ENCODE results near the gene STXBP6. TPM values are rescaled to one million over a fixed set of nuclear protein-coding genes. Genes with fewer than 3 reads are reported as not detected.
A peak's percentile ranks its signal among the peaks of the same experiment; 100 is the strongest.

The STXBP6 gene
- total RNA-seq, 1 experiment from 2014 or later, result 5.3 TPM

DNA sequence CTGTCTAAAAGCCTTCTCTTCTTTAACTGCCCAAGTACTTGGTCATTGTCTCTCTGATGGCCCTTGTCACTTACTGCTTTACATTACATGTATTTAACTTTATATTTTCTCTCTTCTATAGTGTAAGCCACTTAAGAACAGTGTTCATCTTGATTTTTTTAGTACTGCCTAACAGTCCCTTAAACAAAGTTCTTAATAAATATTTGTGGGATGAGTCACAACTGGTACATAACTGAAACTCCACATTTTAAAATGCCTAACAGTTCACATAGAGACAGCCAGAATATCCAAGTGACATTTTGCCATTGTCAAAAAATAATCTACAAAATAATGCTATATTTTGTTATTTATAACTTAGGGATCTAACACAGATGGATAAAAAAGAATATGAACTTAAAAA lies 146.6 kb downstream of the STXBP6 start:
- TF ChIP-seq CTCF (conservative IDR thresholded peaks at IDR 0.05; ENCODE audit: low read depth, low read length), result no peak
- no peak for TF ChIP-seq EZH2 (IDR thresholded peaks at IDR 0.05; ENCODE audit: borderline replicate concordance, low read depth, low read length, poor library complexity, severe bottlenecking)
- intact Hi-C loops (cut with micrococcal nuclease; ENCODE audit: unreplicated experiment), result no loop called here
- no peaks in the 10 kb centered on the region for H3K27me3 ChIP-seq (replicated peaks; ENCODE audit: insufficient read depth, low read depth, low read length, poor library complexity)

GRCh38 chr14:24900269-24901100 lies 149.5 kb downstream of the STXBP6 start:
- H3K4me1 ChIP-seq (ENCODE audit: insufficient read depth, low read length, poor library complexity, severe bottlenecking), result no peaks in the 10 kb centered on the region
- no TSS peak for BruUV-seq (replicated peaks)
- no peaks in the 10 kb centered on the region for H3K36me3 ChIP-seq (ENCODE audit: insufficient read depth, low read length, poor library complexity, severe bottlenecking)
- H3K9me3 ChIP-seq (ENCODE audit: low read depth, low read length, poor library complexity, severe bottlenecking), result no peaks in the 10 kb centered on the region
- no peak for DNase-seq (ENCODE audit: low spot score)
- no peak overlapping the region for H3K4me3 ChIP-seq (ENCODE audit: low read depth, low read length, poor library complexity, severe bottlenecking)
- POLR2A ChIA-PET (ENCODE audit: low non-redundant PET), result no interaction called here
- H3K27ac ChIP-seq (ENCODE audit: low read depth, low read length, poor library complexity, severe bottlenecking), result no peak overlapping the region
- CTCF ChIA-PET, result no interaction called here
- TF ChIP-seq CTCF (conservative IDR thresholded peaks at IDR 0.05; ENCODE audit: low read depth, low read length) (no peak), EZH2 (IDR thresholded peaks at IDR 0.05; ENCODE audit: borderline replicate concordance, low read depth, low read length, poor library complexity, severe bottlenecking) (no peak)
- no peaks in the 10 kb centered on the region for H3K27me3 ChIP-seq (replicated peaks; ENCODE audit: insufficient read depth, low read depth, low read length, poor library complexity)
- intact Hi-C loops (cut with micrococcal nuclease; ENCODE audit: unreplicated experiment), result no loop called here

More for the DNA sequence above, 146.6 kb downstream of the STXBP6 start:
- BruUV-seq (replicated peaks), result no TSS peak
- CTCF ChIA-PET, result no interaction called here
- H3K4me1 ChIP-seq (ENCODE audit: insufficient read depth, low read length, poor library complexity, severe bottlenecking), result no peaks in the 10 kb centered on the region
- POLR2A ChIA-PET (ENCODE audit: low non-redundant PET), result no interaction called here
- no peaks in the 10 kb centered on the region for H3K9me3 ChIP-seq (ENCODE audit: low read depth, low read length, poor library complexity, severe bottlenecking)
- DNase-seq (ENCODE audit: low spot score), result peak; percentile 12
- H3K27ac ChIP-seq (ENCODE audit: low read depth, low read length, poor library complexity, severe bottlenecking), result no peak overlapping the region
- H3K4me3 ChIP-seq (ENCODE audit: low read depth, low read length, poor library complexity, severe bottlenecking), result no peak overlapping the region
- H3K36me3 ChIP-seq (ENCODE audit: insufficient read depth, low read length, poor library complexity, severe bottlenecking), result no peaks in the 10 kb centered on the region

DNA sequence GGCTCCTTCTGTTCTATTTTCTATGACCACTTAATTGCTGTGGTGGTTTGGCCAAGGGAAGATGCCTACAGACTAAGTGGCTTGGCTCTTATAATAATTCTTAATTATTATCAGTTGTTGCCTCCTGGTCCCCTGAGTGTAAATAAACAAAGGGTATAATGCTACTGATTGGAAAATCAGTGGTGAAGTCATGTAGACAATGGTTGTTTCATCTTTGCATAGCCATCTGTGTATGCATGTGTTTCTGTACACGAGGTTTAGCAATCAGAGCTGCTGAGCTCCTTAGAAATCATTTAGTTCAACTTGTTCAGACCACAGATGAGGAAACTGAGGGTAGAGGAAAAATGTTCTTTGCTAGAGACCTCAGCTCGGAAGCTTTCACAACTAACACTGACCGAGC lies 152.2 kb downstream of the STXBP6 start:
- Histone ChIP-seq H3K27me3 (replicated peaks; ENCODE audit: insufficient read depth, low read depth, low read length, poor library complexity) (no peaks in the 10 kb centered on the region), H3K4me3 (ENCODE audit: low read depth, low read length, poor library complexity, severe bottlenecking) (no peak overlapping the region), H3K9me3 (ENCODE audit: low read depth, low read length, poor library complexity, severe bottlenecking) (no peaks in the 10 kb centered on the region), H3K4me1 (ENCODE audit: insufficient read depth, low read length, poor library complexity, severe bottlenecking) (no peaks in the 10 kb centered on the region), H3K27ac (ENCODE audit: low read depth, low read length, poor library complexity, severe bottlenecking) (no peak overlapping the region), H3K36me3 (ENCODE audit: insufficient read depth, low read length, poor library complexity, severe bottlenecking) (no peaks in the 10 kb centered on the region)
- intact Hi-C loops (cut with micrococcal nuclease; ENCODE audit: unreplicated experiment), result no loop called here
- DNase-seq (ENCODE audit: low spot score), result no peak
- ChIA-PET POLR2A (ENCODE audit: low non-redundant PET) (no interaction called here), CTCF (no interaction called here)
- TF ChIP-seq EZH2 (IDR thresholded peaks at IDR 0.05; ENCODE audit: borderline replicate concordance, low read depth, low read length, poor library complexity, severe bottlenecking) (no peak), CTCF (conservative IDR thresholded peaks at IDR 0.05; ENCODE audit: low read depth, low read length) (no peak)
- BruUV-seq (replicated peaks), result no TSS peak
